HepG2 (cell line): Measurements from ENCODE around the gene IRAK4. TPM values are rescaled to one million over a fixed set of nuclear protein-coding genes. Genes with fewer than 3 reads are reported as not detected.

ENCODE experiments used
- ATAC-seq: fragments of 200-7000 bp; cut with Tn5 transposase; 3 replicates; pipeline ENCODE4 v1.9.1; 2020; ENCODE audit warnings: mild to moderate bottlenecking, moderate library complexity
- BruUV-seq: library from RNA; stranded (reverse); fragments of 400-500 nt; replicated peaks from 2 replicates; lab custom pipeline; 2021; lab: Mats Ljungman, UMichigan
- CTCF ChIA-PET: fragments of 300-600 bp; formaldehyde crosslinking; extraction: SDS; loops from one replicate; lab custom pipeline; 2021; ENCODE audit warnings: low total read pairs, inconsistent platforms, low intra/inter-chr PET ratio; lab: Yijun Ruan, JAX
- POLR2A ChIA-PET: fragments of 350-600 bp; sonication (Branson Sonifier 250); formaldehyde crosslinking; loops from one replicate; lab custom pipeline; 2020; ENCODE audit warnings: antibody characterized with exemption, inconsistent platforms; lab: Yijun Ruan, JAX
- DNase-seq: peaks from one replicate; pipeline ENCODE4 v3.0.0-alpha.2; 2015; ENCODE audit warnings: low spot score
- FAIRE-seq: peaks from 3 replicates; lab custom pipeline; 2011; peaks lifted over from hg19 to GRCh38; lab: Jason Lieb, UNC
- H2AFZ ChIP-seq: one replicate; pipeline ENCODE4 v1.6.1; 2011; ENCODE audit warnings: low read length, inconsistent platforms
- H3K27ac ChIP-seq: fragments of 300-600 bp; 3 replicates; pipeline ENCODE4 v1.8.0; 2011; ENCODE audit warnings: mixed run types, mild to moderate bottlenecking, mixed read lengths, low read length, inconsistent platforms; ENCODE audit not compliant: insufficient read depth; ENCODE audit errors: extremely low read length
- H3K27me3 ChIP-seq, 2 experiments: fragments of 200-600 bp in 1 of 2; 2 replicates in 1 of 2; 3 replicates in 1 of 2; pipeline versions ENCODE4 v1.6.0 to v1.8.0; 2011; ENCODE audit warnings: low read length in 2 of 2, mild to moderate bottlenecking in 2 of 2, moderate library complexity in 2 of 2, inconsistent platforms in 1 of 2; ENCODE audit not compliant: insufficient read depth in 2 of 2, control insufficient read depth in 1 of 2
- H3K36me3 ChIP-seq, 2 experiments: fragments of 200-600 bp in 1 of 2; replicated peaks in 1 of 2; 2 replicates in 1 of 2; 3 replicates in 1 of 2; pipeline versions ENCODE4 v1.5.1 to v1.8.0; 2011; ENCODE audit warnings: low read length in 2 of 2, inconsistent platforms in 1 of 2; ENCODE audit not compliant: insufficient read depth in 2 of 2, control insufficient read depth in 1 of 2
- H3K4me1 ChIP-seq: 2 replicates; pipeline ENCODE4 v1.5.1; 2012; ENCODE audit warnings: low read length, inconsistent platforms; ENCODE audit not compliant: insufficient read depth
- H3K4me2 ChIP-seq: 2 replicates; pipeline ENCODE4 v1.6.0; 2011; ENCODE audit warnings: low read depth, low read length, inconsistent platforms
- H3K4me3 ChIP-seq, 3 experiments: fragments of 200-600 bp in 1 of 3; sonication (generic), shearing (Covaris generic) in 1 of 3; replicated peaks in 1 of 3; 2 replicates each; pipeline ENCODE4 v1.5.1; 2011 to 2016; ENCODE audit warnings: low read length in 3 of 3, inconsistent platforms in 2 of 3, low read depth in 2 of 3, mild to moderate bottlenecking in 2 of 3, control low read depth in 1 of 3, mixed read lengths in 1 of 3; ENCODE audit not compliant: insufficient read depth in 1 of 3
- H3K79me2 ChIP-seq: one replicate; pipeline ENCODE4 v1.6.1; 2011; ENCODE audit warnings: low read length, inconsistent platforms; ENCODE audit not compliant: insufficient read depth
- H3K9ac ChIP-seq: 2 replicates; pipeline ENCODE4 v1.6.0; 2011; ENCODE audit warnings: mild to moderate bottlenecking, low read depth, low read length, inconsistent platforms; ENCODE audit not compliant: insufficient read depth
- H3K9me3 ChIP-seq: 2 replicates; pipeline ENCODE4 v1.5.1; 2012; ENCODE audit warnings: mild to moderate bottlenecking, low read length
- H4K20me1 ChIP-seq: 2 replicates; pipeline ENCODE4 v1.6.0; 2011; ENCODE audit warnings: inconsistent platforms, mild to moderate bottlenecking, low read length, moderate library complexity; ENCODE audit not compliant: insufficient read depth
- AGO2 ChIP-seq: fragments of 200-400 bp; formaldehyde crosslinking; optimal IDR thresholded peaks from 2 replicates; pipeline ENCODE3; 2017; ENCODE audit warnings: mild to moderate bottlenecking, low read depth, low read length, moderate library complexity
- ATRX ChIP-seq: sonication (generic); formaldehyde crosslinking; IDR thresholded peaks from 2 replicates; pipeline ENCODE4 v1.4.0; 2020; ENCODE audit warnings: missing genetic modification reagents, borderline replicate concordance
- CENPT ChIP-seq: sonication (generic); formaldehyde crosslinking; IDR thresholded peaks from 2 replicates; pipeline ENCODE4 v1.8.0; 2022; ENCODE audit warnings: low read depth, mild to moderate bottlenecking, moderate library complexity, missing genetic modification reagents
- MAFK ChIP-seq, 2 experiments: IDR thresholded peaks in 1 of 2; conservative IDR thresholded peaks in 1 of 2; 2 replicates each; pipeline ENCODE4 v1.6.1; 2011; ENCODE audit warnings: improper control_type of control experiment in 2 of 2, low read length in 2 of 2
- RXRB ChIP-seq: IDR thresholded peaks from 2 replicates; pipeline ENCODE4 v1.6.1; 2016; ENCODE audit warnings: borderline replicate concordance, missing genetic modification reagents, missing compliant biosample characterization
- ZNF335 ChIP-seq: sonication (generic); formaldehyde crosslinking; IDR thresholded peaks from 2 replicates; pipeline ENCODE4 v1.4.0; 2020; ENCODE audit warnings: missing genetic modification reagents
- ZNF446 ChIP-seq: sonication (generic); formaldehyde crosslinking; IDR thresholded peaks from 2 replicates; pipeline ENCODE4 v1.5.0; 2020; ENCODE audit warnings: mild to moderate bottlenecking, missing genetic modification reagents
- ZNF512B ChIP-seq: sonication (generic); formaldehyde crosslinking; IDR thresholded peaks from 2 replicates; pipeline ENCODE4 v1.5.1; 2020; ENCODE audit warnings: missing genetic modification reagents, mild to moderate bottlenecking, borderline replicate concordance
- ZNF607 ChIP-seq: sonication (generic); formaldehyde crosslinking; IDR thresholded peaks from 2 replicates; pipeline ENCODE4 v1.5.1; 2020; ENCODE audit warnings: missing genetic modification reagents, mild to moderate bottlenecking, borderline replicate concordance
- ZNF652 ChIP-seq: IDR thresholded peaks from 2 replicates; pipeline ENCODE4 v1.6.1; 2016; ENCODE audit warnings: low read depth, borderline replicate concordance
- ZNF691 ChIP-seq: sonication (generic); formaldehyde crosslinking; IDR thresholded peaks from 2 replicates; pipeline ENCODE4 v1.4.0; 2020; ENCODE audit warnings: missing genetic modification reagents, low read depth, mild to moderate bottlenecking, borderline replicate concordance
- ZSCAN20 ChIP-seq: sonication (generic); formaldehyde crosslinking; IDR thresholded peaks from 2 replicates; pipeline ENCODE4 v1.4.0; 2020; ENCODE audit warnings: missing genetic modification reagents, mild to moderate bottlenecking, borderline replicate concordance
- in situ Hi-C: cut with HindIII; loops from 2 replicates; pipeline ENCODE4 v1.10.0; 2017; ENCODE audit warnings: low pct_unique_long_range_greater_than_20kb; ENCODE audit not compliant: extremely low pct_ligation_motif_present
- intact Hi-C: fragments of 100-400 bp; cut with micrococcal nuclease; formaldehyde crosslinking; loops from one replicate; pipeline ENCODE4 v1.10.0; 2022; ENCODE audit not compliant: unreplicated experiment
- polyA plus RNA-seq, 8 experiments: library from polyadenylated mRNA; depleted of rRNA in 3 of 8; stranded (reverse) in 7 of 8; unstranded in 1 of 8; fragments of >200 nt; fragmentation: Illumina TruSeq in 4 of 8; extraction: Trizol in 4 of 8; gene quantifications; 2 replicates each; pipeline versions ENCODE4 v1.2.1 to v1.2.3, GENCODE V29; 2011 to 2016; ENCODE audit warnings: low read depth in 4 of 8, missing spikeins in 1 of 8, mixed read lengths in 1 of 8; ENCODE audit not compliant: insufficient read depth in 1 of 8
- total RNA-seq, 5 experiments: library from RNA; depleted of rRNA; stranded (reverse); fragments of >200 nt; fragmentation: Illumina TruSeq; extraction: Trizol; gene quantifications; 2 replicates each; pipeline ENCODE4 v1.2.3, GENCODE V29; 2016; ENCODE audit warnings: low read depth in 1 of 5

Gene IRAK4
- total and polyA plus RNA-seq, 2 of the 13 experiments (the other 11 are each of a cell fraction or from before 2014, with no cell fraction given): 6.6 to 7.1 TPM

GRCh38 chr12:43763769-43764168 lies 5.0 kb downstream of the IRAK4 start:
- H3K4me2 ChIP-seq: no peak overlapping the region
- H2AFZ ChIP-seq: no peak overlapping the region
- no peak overlapping the region for H3K4me3 ChIP-seq
- H3K79me2 ChIP-seq: no peaks in the 10 kb centered on the region
- H3K9me3 ChIP-seq: no peaks in the 10 kb centered on the region
- H4K20me1 ChIP-seq: no peaks in the 10 kb centered on the region
- no peaks in the 10 kb centered on the region; a peak in 1 of 5 replicates for H3K27me3 ChIP-seq
- in situ Hi-C loops (no loop called here), intact Hi-C loops (no loop called here)
- no peak overlapping the region for H3K9ac ChIP-seq
- BruUV-seq: no TSS peak
- no peaks in the 10 kb centered on the region for H3K36me3 ChIP-seq
- DNase-seq (no peak), FAIRE-seq (no peak), ATAC-seq (no peak)
- no peak overlapping the region for H3K27ac ChIP-seq
- ChIA-PET POLR2A (no interaction called here), CTCF (no interaction called here)
- no peak for TF ChIP-seq ZNF652 (CRISPR knock-in tag)
- TF ChIP-seq RXRB: no peak
- TF ChIP-seq CENPT (CRISPR knock-in tag): no peak
- TF ChIP-seq ATRX (CRISPR knock-in tag): no peak
- peaks cover 21% of the 10 kb centered on the region for H3K4me1 ChIP-seq

- in situ Hi-C loops: no loop called here
- CTCF ChIA-PET: no interaction called here
- H3K4me2 ChIP-seq: no peak overlapping the region
- no peaks in the 10 kb centered on the region for H3K9me3 ChIP-seq
- intact Hi-C loops: no loop called here
- DNase-seq: no peak
- no peaks in the 10 kb centered on the region for H3K79me2 ChIP-seq
- no TSS peak for BruUV-seq
- no peak overlapping the region for H3K9ac ChIP-seq
- H3K4me1 ChIP-seq: peaks cover 21% of the 10 kb centered on the region
- H3K4me3 ChIP-seq: no peak overlapping the region
- H3K27me3 ChIP-seq: no peaks in the 10 kb centered on the region
- no peak overlapping the region for H2AFZ ChIP-seq
- TF ChIP-seq MAFK (conservative IDR thresholded peaks at IDR 0.05 in 1 of 2, IDR thresholded peaks at IDR 0.05 in 1 of 2; ENCODE audit: low read length in 2 of 2) (no peak), ZNF691 (CRISPR knock-in tag) (no peak), ZNF446 (no peak), ZSCAN20 (no peak), ZNF607 (CRISPR knock-in tag) (no peak), ZNF512B (CRISPR knock-in tag) (no peak), ZNF335 (CRISPR knock-in tag) (no peak), AGO2 (no peak)
- no peak for FAIRE-seq
- no peaks in the 10 kb centered on the region for H4K20me1 ChIP-seq
- ATAC-seq: no peak
- POLR2A ChIA-PET: no interaction called here
- H3K36me3 ChIP-seq: no peaks in the 10 kb centered on the region
- H3K27ac ChIP-seq: no peak overlapping the region
Observed at GRCh38 chr12:43764528-43764927, 5.8 kb downstream of the IRAK4 start.
